HuH-7 (cell line): ENCODE results near the gene CIC.

Source experiments
- DNase-seq: peaks from one replicate; pipeline ENCODE4 v3.0.0; 2011; ENCODE audit warnings: low spot score

Gene CIC

GRCh38 chr19:42268704-42269477 is at the start of gene CIC:
TSS of gene CIC (plus strand) at chr19:42269252. CDS start at chr19:42271784, 2,532 bp downstream.
- peak; percentile 99 for DNase-seq

- DNase-seq: peak; percentile 100
Measured at GRCh38 chr19:42219812-42220750, 49.0 kb upstream of the CIC start, which contains the start of gene ZNF526. TSS of gene ZNF526 (plus strand) at chr19:42220312. CDS start at chr19:42224404, 4,092 bp downstream.

GRCh38 chr19:42220751-42221097 is 48.3 kb upstream of the CIC start:
- no peak for DNase-seq

- DNase-seq: no peak
Measured at GRCh38 chr19:42224940-42225717, 43.9 kb upstream of the CIC start.

GRCh38 chr19:42225718-42226292 is 43.2 kb upstream of the CIC start:
- DNase-seq: no peak

GRCh38 chr19:42226886-42227285 is 42.2 kb upstream of the CIC start:
- no peak for DNase-seq

- DNase-seq: no peak
Measured at GRCh38 chr19:42228641-42229040, 40.4 kb upstream of the CIC start.

GRCh38 chr19:42229301-42229854 is 39.7 kb upstream of the CIC start:
- DNase-seq: no peak

GRCh38 chr19:42229855-42230351 is 39.1 kb upstream of the CIC start:
- no peak for DNase-seq

GRCh38 chr19:42230571-42230970 is 38.5 kb upstream of the CIC start:
- no peak for DNase-seq

GRCh38 chr19:42232435-42232834 is 36.6 kb upstream of the CIC start:
- DNase-seq: no peak

GRCh38 chr19:42233106-42233505 is 35.9 kb upstream of the CIC start:
- DNase-seq: no peak

- DNase-seq: no peak
Measured at GRCh38 chr19:42233678-42234292, 35.3 kb upstream of the CIC start.

- no peak for DNase-seq
Measured at GRCh38 chr19:42234364-42234763, 34.7 kb upstream of the CIC start.

- DNase-seq: no peak
Measured at GRCh38 chr19:42235181-42235580, 33.9 kb upstream of the CIC start.

- DNase-seq: no peak
Measured at GRCh38 chr19:42239544-42240220, 29.4 kb upstream of the CIC start.

GRCh38 chr19:42241279-42241678 is 27.8 kb upstream of the CIC start:
- no peak for DNase-seq

- no peak for DNase-seq
Measured at GRCh38 chr19:42242069-42242511, 27.0 kb upstream of the CIC start.

- DNase-seq: peak; percentile 94
Measured at GRCh38 chr19:42242512-42243409, 26.3 kb upstream of the CIC start, which contains the start of gene GSK3A. TSS of gene GSK3A (minus strand) at chr19:42242602. CDS start at chr19:42242465, 137 bp downstream.
